ENCODE measurements around the gene PFN1. TPM values are rescaled to one million over a fixed set of nuclear protein-coding genes. Genes with fewer than 3 reads are reported as not detected.

The PFN1 gene
- total RNA-seq, 2 donors from 2014 or later: 806 to 1,230 TPM

DNA sequence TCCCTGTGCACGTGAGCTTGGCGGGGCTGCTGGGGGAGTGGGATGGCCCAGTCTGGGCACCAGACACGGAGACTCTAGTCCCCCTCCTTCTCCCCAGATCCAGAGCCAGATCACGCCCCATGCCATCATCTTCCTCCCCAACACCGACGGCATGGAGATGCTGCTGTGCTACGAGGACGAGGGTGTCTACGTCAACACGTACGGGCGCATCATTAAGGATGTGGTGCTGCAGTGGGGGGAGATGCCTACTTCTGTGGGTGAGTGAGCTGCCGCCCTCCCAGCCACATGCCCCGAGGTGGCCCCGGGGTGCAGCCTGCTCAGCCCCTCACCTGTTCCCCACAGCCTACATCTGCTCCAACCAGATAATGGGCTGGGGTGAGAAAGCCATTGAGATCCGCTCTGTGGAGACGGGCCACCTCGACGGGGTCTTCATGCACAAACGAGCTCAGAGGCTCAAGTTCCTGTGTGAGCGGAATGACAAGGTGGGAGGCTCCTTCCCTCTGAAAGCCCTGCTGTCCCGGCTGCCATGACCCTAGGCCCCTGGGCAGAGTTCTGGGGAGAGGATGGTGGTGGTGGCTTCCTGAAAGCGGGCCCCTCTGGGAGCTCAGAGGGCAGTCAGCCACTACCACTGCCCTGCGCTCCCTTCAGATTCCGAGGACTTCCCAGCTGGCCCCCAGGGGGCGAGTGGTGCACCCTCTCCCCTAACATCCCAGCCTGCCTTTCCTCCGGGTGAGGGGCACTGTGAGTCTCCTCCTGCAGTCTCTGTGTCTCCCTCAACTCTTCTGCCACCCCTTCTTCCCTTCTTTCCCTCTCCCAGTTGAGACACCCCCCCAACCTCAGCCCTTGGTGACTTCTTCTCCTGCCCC lies 51.8 kb downstream of the PFN1 start:
- Histone ChIP-seq H3K36me3 (peaks cover 41% of the 10 kb centered on the region), H3K4me1 (ENCODE audit: control insufficient read depth in 1 of 2, low read depth in 2 of 2) (peaks cover 0 to 16% of the 10 kb centered on the region in 2 donors), H3K4me3 (no peak overlapping the region), H3K27ac (no peak overlapping the region), H3K27me3 (replicated peaks; ENCODE audit: insufficient read depth) (no peaks in the 10 kb centered on the region), H3K9me3 (no peaks in the 10 kb centered on the region)
- ATAC-seq (ENCODE audit: insufficient number of reproducible peaks, low FRiP score, low read depth): no peak
- TF ChIP-seq, protein P1, sequence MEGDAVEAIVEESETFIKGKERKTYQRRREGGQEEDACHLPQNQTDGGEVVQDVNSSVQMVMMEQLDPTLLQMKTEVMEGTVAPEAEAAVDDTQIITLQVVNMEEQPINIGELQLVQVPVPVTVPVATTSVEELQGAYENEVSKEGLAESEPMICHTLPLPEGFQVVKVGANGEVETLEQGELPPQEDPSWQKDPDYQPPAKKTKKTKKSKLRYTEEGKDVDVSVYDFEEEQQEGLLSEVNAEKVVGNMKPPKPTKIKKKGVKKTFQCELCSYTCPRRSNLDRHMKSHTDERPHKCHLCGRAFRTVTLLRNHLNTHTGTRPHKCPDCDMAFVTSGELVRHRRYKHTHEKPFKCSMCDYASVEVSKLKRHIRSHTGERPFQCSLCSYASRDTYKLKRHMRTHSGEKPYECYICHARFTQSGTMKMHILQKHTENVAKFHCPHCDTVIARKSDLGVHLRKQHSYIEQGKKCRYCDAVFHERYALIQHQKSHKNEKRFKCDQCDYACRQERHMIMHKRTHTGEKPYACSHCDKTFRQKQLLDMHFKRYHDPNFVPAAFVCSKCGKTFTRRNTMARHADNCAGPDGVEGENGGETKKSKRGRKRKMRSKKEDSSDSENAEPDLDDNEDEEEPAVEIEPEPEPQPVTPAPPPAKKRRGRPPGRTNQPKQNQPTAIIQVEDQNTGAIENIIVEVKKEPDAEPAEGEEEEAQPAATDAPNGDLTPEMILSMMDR (IDR thresholded peaks at IDR 0.05): no peak
- DNase-seq (ENCODE audit: low spot score): no peak

DNA sequence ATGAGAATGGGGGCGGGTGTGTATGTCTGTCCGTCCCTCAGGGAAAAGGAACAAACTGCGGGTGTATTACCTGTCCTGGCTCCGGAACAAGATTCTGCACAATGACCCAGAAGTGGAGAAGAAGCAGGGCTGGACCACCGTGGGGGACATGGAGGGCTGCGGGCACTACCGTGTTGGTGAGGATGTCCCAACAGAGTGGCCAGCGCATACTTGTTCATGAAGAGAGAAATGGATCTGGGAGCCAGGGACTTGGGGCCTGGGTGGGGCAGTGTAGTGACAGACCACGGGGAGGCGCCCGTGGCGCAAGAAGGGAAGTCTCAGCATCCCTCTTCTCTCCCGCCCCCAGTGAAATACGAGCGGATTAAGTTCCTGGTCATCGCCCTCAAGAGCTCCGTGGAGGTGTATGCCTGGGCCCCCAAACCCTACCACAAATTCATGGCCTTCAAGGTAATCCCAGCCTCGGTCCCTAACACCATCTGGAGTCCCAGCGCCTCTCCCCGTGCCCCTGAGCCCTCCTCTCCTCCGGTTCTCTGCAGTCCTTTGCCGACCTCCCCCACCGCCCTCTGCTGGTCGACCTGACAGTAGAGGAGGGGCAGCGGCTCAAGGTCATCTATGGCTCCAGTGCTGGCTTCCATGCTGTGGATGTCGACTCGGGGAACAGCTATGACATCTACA lies 52.5 kb downstream of the PFN1 start:
- peaks cover 48% of the 10 kb centered on the region for H3K36me3 ChIP-seq
- H3K9me3 ChIP-seq: no peaks in the 10 kb centered on the region
- H3K4me3 ChIP-seq: no peak overlapping the region
- H3K4me1 ChIP-seq (ENCODE audit: control insufficient read depth in 1 of 2, low read depth in 2 of 2): peaks cover 0 to 16% of the 10 kb centered on the region in 2 donors
- H3K27ac ChIP-seq: no peak overlapping the region
- H3K27me3 ChIP-seq (replicated peaks; ENCODE audit: insufficient read depth): no peaks in the 10 kb centered on the region
- TF ChIP-seq, protein P1 (IDR thresholded peaks at IDR 0.05): no peak
- ATAC-seq (ENCODE audit: insufficient number of reproducible peaks, low FRiP score, low read depth) (no peak), DNase-seq (ENCODE audit: low spot score) (no peak)

Other genes with a start within 250 kb of the PFN1 start
- gene PELP1, start 244.4 kb downstream of the PFN1 start, total RNA-seq: 10 to 100 TPM; 21.1 to 71.2 TPM
- 10 to 100 TPM; 64.5 to 66.3 TPM for gene ARRB2, start 237.9 kb downstream of the PFN1 start, total RNA-seq
- gene MED11, start 217.1 kb downstream of the PFN1 start, total RNA-seq: 10 to 100 TPM; 18.8 to 21.9 TPM
- 1 to 10 TPM; 2.5 to 5.8 TPM for gene ZMYND15, start 208.7 kb downstream of the PFN1 start, total RNA-seq
- gene CXCL16, start 208.6 kb downstream of the PFN1 start, total RNA-seq: 10 to 100 TPM; 27.6 to 41.7 TPM
- gene TM4SF5, start 176.6 kb downstream of the PFN1 start, total RNA-seq: not detected
- gene VMO1, start 162.2 kb downstream of the PFN1 start, total RNA-seq: 1 to 10 TPM; 5.9 to 8.3 TPM
- gene GLTPD2, start 159.6 kb downstream of the PFN1 start, total RNA-seq: not detected
- gene PSMB6, start 152.4 kb downstream of the PFN1 start, total RNA-seq: 100 to 1,000 TPM in 1 of 2 donors, 10 to 100 TPM in 1; 70.0 to 160 TPM
- gene PLD2, start 141.4 kb downstream of the PFN1 start, total RNA-seq: 10 to 100 TPM; 38.3 to 75.3 TPM
- gene MINK1, start 115.2 kb downstream of the PFN1 start, total RNA-seq: 10 to 100 TPM; 44.0 to 45.0 TPM
- 1 to 10 TPM; 1.9 to 5.6 TPM for gene C17orf107, start 49.0 kb downstream of the PFN1 start, total RNA-seq
- gene CHRNE, start 45.4 kb downstream of the PFN1 start, total RNA-seq: 1 to 10 TPM in 1 of 2 donors, not detected in 1; 4.1 TPM
- not detected for gene GP1BA, start 16.3 kb downstream of the PFN1 start, total RNA-seq
- gene SLC25A11, start 8.5 kb downstream of the PFN1 start, total RNA-seq: 10 to 100 TPM; 27.0 to 39.7 TPM
- 10 to 100 TPM; 32.4 to 38.3 TPM for gene RNF167, start 8.3 kb downstream of the PFN1 start, total RNA-seq
- gene ENO3, start 2.6 kb upstream of the PFN1 start, total RNA-seq: 1 to 10 TPM; 2.5 to 2.7 TPM
- gene SPAG7, start 19.3 kb upstream of the PFN1 start, total RNA-seq: 10 to 100 TPM; 32.3 to 43.1 TPM
- gene CAMTA2, start 39.1 kb upstream of the PFN1 start, total RNA-seq: 10 to 100 TPM; 31.3 to 34.0 TPM
- 1 to 10 TPM in 1 of 2 donors, not detected in 1; 1.2 TPM for gene INCA1, start 49.0 kb upstream of the PFN1 start, total RNA-seq
- gene KIF1C, start 49.4 kb upstream of the PFN1 start, total RNA-seq: 100 to 1,000 TPM; 113 to 152 TPM
- gene SLC52A1, start 86.9 kb upstream of the PFN1 start, total RNA-seq: not detected
- gene ZFP3, start 129.9 kb upstream of the PFN1 start, total RNA-seq: 1 to 10 TPM; 3.2 to 6.6 TPM
- gene ZNF232, start 163.3 kb upstream of the PFN1 start, total RNA-seq: 1 to 10 TPM; 6.7 to 7.2 TPM
- gene USP6, start 167.5 kb upstream of the PFN1 start, total RNA-seq: 1 to 10 TPM in 1 of 2 donors, not detected in 1; 2.0 TPM
- 10 to 100 TPM in 1 of 2 donors, 1 to 10 TPM in 1; 8.4 to 15.8 TPM for gene ZNF594, start 243.3 kb upstream of the PFN1 start, total RNA-seq

All from thoracic aorta (tissue), 2 donors.